Upper lobe of left lung (tissue), 6 donors: ENCODE measurements around the gene SLC26A11. TPM values are rescaled to one million over a fixed set of nuclear protein-coding genes. Genes with fewer than 3 reads are reported as not detected.

Experiments used
- ATAC-seq, 2 donors: fragments of 200-7000 bp; cut with Tn5 transposase; one replicate each; pipeline ENCODE4 v1.9.1; 2022; ENCODE audit warnings: mild to moderate bottlenecking in 2 of 2, moderate library complexity in 2 of 2; ENCODE audit not compliant: low FRiP score in 2 of 2
- DNase-seq, 2 donors: peaks; one replicate each; pipeline ENCODE4 v3.0.0-alpha.2; 2019 to 2020
- H3K27ac ChIP-seq, 4 donors: fragments of 200-600 bp; sonication (generic); one replicate each; pipeline ENCODE4 v1.5.1; 2016 to 2019
- H3K27me3 ChIP-seq, 4 donors: fragments of 200-600 bp; sonication (generic); one replicate each; pipeline ENCODE4 v1.5.1; 2017 to 2019
- H3K36me3 ChIP-seq, 4 donors: fragments of 200-600 bp; sonication (generic); one replicate each; pipeline ENCODE4 v1.5.1; 2016 to 2019
- H3K4me1 ChIP-seq, 4 donors: fragments of 200-600 bp; sonication (generic); one replicate each; pipeline ENCODE4 v1.5.1; 2018 to 2019
- H3K4me3 ChIP-seq, 4 donors: fragments of 200-600 bp; sonication (generic); one replicate each; pipeline ENCODE4 v1.5.1; 2017 to 2019; ENCODE audit warnings: mild to moderate bottlenecking in 2 of 4, moderate library complexity in 1 of 4
- H3K9me3 ChIP-seq, 4 donors: fragments of 200-600 bp; sonication (generic); one replicate each; pipeline ENCODE4 v1.5.1; 2018 to 2019
- CTCF ChIP-seq, 6 experiments: fragments of 450-650 bp in 4 of 6; fragments of 200-600 bp in 2 of 6; sonication (generic) in 2 of 6; IDR thresholded peaks; one replicate each; pipeline ENCODE4 v1.5.1; 2016 to 2019; ENCODE audit warnings: antibody characterized with exemption in 6 of 6
- EP300 ChIP-seq, 4 donors: sonication (generic); formaldehyde crosslinking; IDR thresholded peaks; one replicate each; pipeline ENCODE4 v1.5.1; 2017; ENCODE audit warnings: antibody characterized with exemption in 4 of 4, control low read depth in 2 of 4
- POLR2A ChIP-seq, 4 donors: fragments of 450-650 bp; IDR thresholded peaks; one replicate each; pipeline ENCODE4 v1.5.1; 2016 to 2017; ENCODE audit warnings: antibody characterized with exemption in 4 of 4, mild to moderate bottlenecking in 2 of 4
- POLR2AphosphoS5 ChIP-seq, 2 donors: sonication (generic); formaldehyde crosslinking; IDR thresholded peaks; one replicate each; pipeline ENCODE4 v1.5.1; 2017; ENCODE audit warnings: antibody characterized with exemption in 2 of 2
- WGBS, 2 donors: methylation state at CpG; one replicate each; pipeline ENCODE4 v1.1.5; 2017 to 2018; 5-methylcytosine and 5-hydroxymethylcytosine counted together
- total RNA-seq, 6 donors: library from RNA; depleted of rRNA in 4 of 6; stranded (reverse); fragments of >200 nt in 4 of 6; gene quantifications; one replicate each; pipeline versions ENCODE4 v1.1.0 to v1.2.1, GENCODE V29; 2016 to 2021
- donor health status: DM: no; HTN: no; CAD: no; lungs with moderate emphysema.
- donor health status: DM: no; HTN: yes; CAD: no; lungs with severe emphysema.

The SLC26A11 gene
- total RNA-seq, 6 donors from 2014 or later = 14.8 to 162 (median 43.1) TPM

GRCh38 chr17:80191192-80191591 lies 29.0 kb upstream of the SLC26A11 start:
- peak in 1 of 2 donors; percentile 72 for DNase-seq
- ATAC-seq = no peak

GRCh38 chr17:80191865-80192661 lies 28.2 kb upstream of the SLC26A11 start:
- Histone ChIP-seq H3K27ac (peak overlapping the region in 3 of 4 donors; percentile 45 to 61 (median 53)), H3K27me3 (no peaks in the 10 kb centered on the region), H3K9me3 (no peaks in the 10 kb centered on the region), H3K4me3 (peak overlapping the region in 2 of 4 donors; percentile 7 to 12), H3K4me1 (peaks cover 17 to 30% (median 26%) of the 10 kb centered on the region in 4 donors), H3K36me3 (no peaks in the 10 kb centered on the region)
- TF ChIP-seq CTCF (IDR thresholded peaks at IDR 0.05) = no peak
- no peak for TF ChIP-seq POLR2A (IDR thresholded peaks at IDR 0.05)
- no peak for TF ChIP-seq EP300 (IDR thresholded peaks at IDR 0.05)
- TF ChIP-seq POLR2AphosphoS5 (IDR thresholded peaks at IDR 0.05) = no peak
- ATAC-seq = no peak
- WGBS, 2 donors = 51 to 56% methylated on average over 20 to 27 of the region's 29 CpGs
- DNase-seq = peak; percentile 30 to 60

More at GRCh38 chr17:80191192-80191591, 29.0 kb upstream of the SLC26A11 start:
- Histone ChIP-seq H3K4me3 (no peak overlapping the region), H3K27ac (no peak overlapping the region), H3K27me3 (no peaks in the 10 kb centered on the region), H3K4me1 (peaks cover 17 to 30% (median 27%) of the 10 kb centered on the region in 4 donors), H3K9me3 (no peaks in the 10 kb centered on the region), H3K36me3 (no peaks in the 10 kb centered on the region)
- WGBS, 2 donors = 94% methylated on average over 10 to 18 of the region's 20 CpGs
- TF ChIP-seq POLR2A (IDR thresholded peaks at IDR 0.05) = no peak
- TF ChIP-seq POLR2AphosphoS5 (IDR thresholded peaks at IDR 0.05) = no peak
- no peak for TF ChIP-seq CTCF (IDR thresholded peaks at IDR 0.05)
- no peak for TF ChIP-seq EP300 (IDR thresholded peaks at IDR 0.05)

- peaks cover 11 to 13% (median 12%) of the 10 kb centered on the region in 4 donors for H3K4me1 ChIP-seq
- TF ChIP-seq POLR2A (IDR thresholded peaks at IDR 0.05) (no peak), POLR2AphosphoS5 (IDR thresholded peaks at IDR 0.05) (no peak), EP300 (IDR thresholded peaks at IDR 0.05) (no peak), CTCF (IDR thresholded peaks at IDR 0.05) (no peak)
- H3K4me3 ChIP-seq = no peak overlapping the region
- no peaks in the 10 kb centered on the region for H3K27me3 ChIP-seq
- 61 to 86% methylated on average over 4 to 12 of the region's 14 CpGs for WGBS, 2 donors
- ATAC-seq (no peak), DNase-seq (peak in 1 of 2 donors; percentile 62)
- H3K27ac ChIP-seq = no peak overlapping the region
- H3K36me3 ChIP-seq = no peaks in the 10 kb centered on the region
- H3K9me3 ChIP-seq = no peaks in the 10 kb centered on the region
These were observed 25.1 kb upstream of the SLC26A11 start for GRCh38 chr17:80195141-80195540.

GRCh38 chr17:80195671-80196529 lies 24.3 kb upstream of the SLC26A11 start:
- peak in 1 of 2 donors; percentile 76 for DNase-seq

More at GRCh38 chr17:80195671-80196529, 24.3 kb upstream of the SLC26A11 start:
- Histone ChIP-seq H3K4me1 (peaks cover 11 to 13% (median 12%) of the 10 kb centered on the region in 4 donors), H3K27ac (no peak overlapping the region), H3K9me3 (no peaks in the 10 kb centered on the region), H3K36me3 (no peaks in the 10 kb centered on the region), H3K27me3 (no peaks in the 10 kb centered on the region), H3K4me3 (no peak overlapping the region)
- TF ChIP-seq CTCF (IDR thresholded peaks at IDR 0.05) (peak; percentile 88 to 92 (median 90)), EP300 (IDR thresholded peaks at IDR 0.05) (no peak), POLR2AphosphoS5 (IDR thresholded peaks at IDR 0.05) (no peak), POLR2A (IDR thresholded peaks at IDR 0.05) (no peak)
- 70 to 80% methylated on average over 12 to 27 of the region's 27 CpGs for WGBS, 2 donors
- ATAC-seq = peak in 1 of 2 donors; percentile 54
